GM12878 (cell line): ENCODE measurements around the gene CAPRIN2. TPM values are rescaled to one million over a fixed set of nuclear protein-coding genes. Genes with fewer than 3 reads are reported as not detected.

Source experiments
- ATAC-seq: fragments of 200-7000 bp; cut with Tn5 transposase; 3 replicates; pipeline ENCODE4 v1.9.1; 2020; ENCODE audit warnings: mild to moderate bottlenecking, moderate library complexity
- BruUV-seq: library from RNA; stranded (reverse); fragments of 400-500 nt; replicated peaks from 2 replicates; lab custom pipeline; 2021; lab: Mats Ljungman, UMichigan
- CTCF ChIA-PET: fragments of 300-600 bp; sonication (Branson Sonifier 250); formaldehyde crosslinking; extraction: SDS; loops from one replicate; lab custom pipeline; 2021; ENCODE audit warnings: inconsistent platforms; lab: Yijun Ruan, JAX
- POLR2A ChIA-PET: fragments of 350-600 bp; formaldehyde crosslinking; extraction: SDS; loops from one replicate; lab custom pipeline; 2021; ENCODE audit warnings: inconsistent platforms; lab: Charles Lee
- RAD21 ChIA-PET: fragments of 300-600 bp; sonication (Branson Sonifier 250); formaldehyde crosslinking; loops from one replicate; lab custom pipeline; 2023; ENCODE audit warnings: antibody characterized with exemption; ENCODE audit not compliant: unreplicated experiment; lab: Charles Lee
- SMC1A ChIA-PET: fragments of 300-600 bp; sonication (Branson Sonifier 250); formaldehyde crosslinking; loops from one replicate; lab custom pipeline; 2023; ENCODE audit not compliant: unreplicated experiment, uncharacterized antibody; lab: Charles Lee
- DNase-seq: peaks from one replicate; pipeline ENCODE4 v3.0.0-alpha.2; 2011; ENCODE audit warnings: low read depth, low spot score
- FAIRE-seq: peaks from 3 replicates; lab custom pipeline; 2011; peaks lifted over from hg19 to GRCh38; lab: Jason Lieb, UNC
- H2AFZ ChIP-seq: 2 replicates; pipeline ENCODE4 v1.6.0; 2011; ENCODE audit warnings: low read depth, low read length, control low read depth; ENCODE audit not compliant: control insufficient read depth
- H3K27ac ChIP-seq: 2 replicates; pipeline ENCODE4 v1.5.1; 2011; ENCODE audit warnings: control low read depth; ENCODE audit not compliant: control insufficient read depth, insufficient read depth
- H3K27me3 ChIP-seq, 2 experiments: replicated peaks in 1 of 2; 2 replicates each; pipeline versions ENCODE4 v1.6.0 to v1.6.1; 2011; ENCODE audit warnings: low read length in 1 of 2; ENCODE audit not compliant: control insufficient read depth in 2 of 2, insufficient read depth in 2 of 2
- H3K36me3 ChIP-seq, 2 experiments: 2 replicates each; pipeline ENCODE4 v1.5.1; 2011; ENCODE audit warnings: low read length in 1 of 2; ENCODE audit not compliant: control insufficient read depth in 2 of 2, insufficient read depth in 2 of 2
- H3K4me1 ChIP-seq: 2 replicates; pipeline ENCODE4 v1.6.1; 2011; ENCODE audit warnings: mild to moderate bottlenecking, low read length, moderate library complexity, mixed read lengths; ENCODE audit not compliant: control insufficient read depth, insufficient read depth
- H3K4me2 ChIP-seq: 2 replicates; pipeline ENCODE4 v1.6.0; 2011; ENCODE audit warnings: control low read depth; ENCODE audit not compliant: control insufficient read depth, insufficient read depth
- H3K4me3 ChIP-seq: fragments of 200-600 bp; sonication (generic); 2 replicates; pipeline ENCODE4 v1.5.1; 2016
- H3K79me2 ChIP-seq: 2 replicates; pipeline ENCODE4 v1.6.0; 2011; ENCODE audit warnings: low read length; ENCODE audit not compliant: control insufficient read depth, insufficient read depth
- H3K9ac ChIP-seq: 2 replicates; pipeline ENCODE4 v1.8.0; 2011; ENCODE audit warnings: low read length, control low read depth, mixed read lengths; ENCODE audit not compliant: control insufficient read depth, insufficient read depth
- H3K9me3 ChIP-seq: replicated peaks from 3 replicates; pipeline ENCODE4 v1.5.1; 2011; ENCODE audit warnings: mild to moderate bottlenecking, low read length; ENCODE audit not compliant: control insufficient read depth, insufficient read depth
- H4K20me1 ChIP-seq: 2 replicates; pipeline ENCODE4 v1.6.0; 2011; ENCODE audit not compliant: control insufficient read depth, insufficient read depth
- BCL11A ChIP-seq: IDR thresholded peaks from 2 replicates; pipeline ENCODE4 v1.6.1; 2011; ENCODE audit warnings: low read depth, low read length
- CEBPB ChIP-seq, 2 experiments: fragments of 150-350 bp in 1 of 2; IDR thresholded peaks; 2 replicates each; pipeline ENCODE4 v1.6.1; 2012 to 2014; ENCODE audit warnings: low read depth in 2 of 2, low read length in 2 of 2, borderline replicate concordance in 1 of 2, inconsistent platforms in 1 of 2
- CEBPZ ChIP-seq: fragments of 150-350 bp; IDR thresholded peaks from 2 replicates; pipeline ENCODE4 v1.6.1; 2016; ENCODE audit warnings: low read depth, low read length
- KDM1A ChIP-seq: fragments of 200-600 bp; sonication (generic); IDR thresholded peaks from 2 replicates; pipeline ENCODE4 v1.6.1; 2016; ENCODE audit warnings: borderline replicate concordance
- POLR2AphosphoS2 ChIP-seq: IDR thresholded peaks from 2 replicates; pipeline ENCODE4 v1.6.1; 2011; ENCODE audit warnings: low read depth, mild to moderate bottlenecking, low read length, improper control_type of control experiment, moderate library complexity
- POU2F2 ChIP-seq: IDR thresholded peaks from 3 replicates; pipeline ENCODE4 v1.6.1; 2011; ENCODE audit warnings: low read depth, mild to moderate bottlenecking, low read length, borderline replicate concordance
- RFX5 ChIP-seq: IDR thresholded peaks from 2 replicates; pipeline ENCODE4 v1.6.1; 2011; ENCODE audit warnings: low read depth, low read length, improper control_type of control experiment
- SPI1 ChIP-seq: IDR thresholded peaks from 2 replicates; pipeline ENCODE4 v1.6.1; 2011; ENCODE audit warnings: low read depth, mild to moderate bottlenecking, low read length, moderate library complexity, borderline replicate concordance; ENCODE audit not compliant: insufficient read depth
- SREBF1 ChIP-seq: IDR thresholded peaks from 2 replicates; pipeline ENCODE4 v1.6.1; 2012; ENCODE audit warnings: mild to moderate bottlenecking, low read length
- TCF7 ChIP-seq: IDR thresholded peaks from 2 replicates; pipeline ENCODE4 v1.6.1; 2014; ENCODE audit warnings: antibody characterized with exemption, borderline replicate concordance
- WGBS: methylation state at CpG from one replicate; pipeline ENCODE4 v1.1.6; 2016; ENCODE audit warnings: low lambda C conversion rate; ENCODE audit not compliant: insufficient replicate concordance, insufficient coverage; ENCODE audit errors: missing lambda C conversion rate; 5-methylcytosine and 5-hydroxymethylcytosine counted together
- in situ Hi-C: fragments of 300-500 bp; cut with MboI; formaldehyde crosslinking; loops from 9 replicates; pipeline ENCODE4 v1.14.3; 2018; ENCODE audit warnings: mixed read lengths
- intact Hi-C: fragments of 100-400 bp; cut with micrococcal nuclease; formaldehyde crosslinking; loops from one replicate; pipeline ENCODE4 v1.14.2; 2022; ENCODE audit not compliant: unreplicated experiment
- polyA plus RNA-seq, 11 experiments: library from polyadenylated mRNA; depleted of rRNA in 4 of 11; unstranded in 6 of 11; stranded (reverse) in 5 of 11; fragments of >200 nt; fragmentation: Nextera tagmentation in 4 of 11; fragmentation: Illumina TruSeq in 1 of 11; extraction: Ambion mirVana in 4 of 11; extraction: Trizol in 1 of 11; gene quantifications; 1 replicate in 1 of 11; 2 replicates in 10 of 11; pipeline versions ENCODE4 v1.2.1 to v1.2.3, GENCODE V29; 2011 to 2016; ENCODE audit warnings: inconsistent platforms in 2 of 11, missing spikeins in 2 of 11, low read depth in 1 of 11
- total RNA-seq, 4 experiments: library from RNA; depleted of rRNA in 3 of 4; stranded (reverse); fragments of >200 nt in 3 of 4; fragmentation: Illumina TruSeq in 1 of 4; extraction: Trizol in 1 of 4; gene quantifications; 2 replicates each; pipeline versions ENCODE4 v1.2.1 to v1.2.3, GENCODE V29; 2013 to 2021
- TF ChIP-seq, protein P1 (sequence below): IDR thresholded peaks from 2 replicates; pipeline ENCODE4 v1.6.1; 2012; ENCODE audit warnings: low read depth, low read length, improper control_type of control experiment

Gene CAPRIN2
- total and polyA plus RNA-seq, 10 of the 15 experiments (the other 5 are each of a cell fraction or from before 2014, with no cell fraction given), result 1.2 to 13.6 (median 8.2) TPM

GRCh38 chr12:30678221-30678620 lies 76.5 kb downstream of the CAPRIN2 start:
- TF ChIP-seq, protein P1, sequence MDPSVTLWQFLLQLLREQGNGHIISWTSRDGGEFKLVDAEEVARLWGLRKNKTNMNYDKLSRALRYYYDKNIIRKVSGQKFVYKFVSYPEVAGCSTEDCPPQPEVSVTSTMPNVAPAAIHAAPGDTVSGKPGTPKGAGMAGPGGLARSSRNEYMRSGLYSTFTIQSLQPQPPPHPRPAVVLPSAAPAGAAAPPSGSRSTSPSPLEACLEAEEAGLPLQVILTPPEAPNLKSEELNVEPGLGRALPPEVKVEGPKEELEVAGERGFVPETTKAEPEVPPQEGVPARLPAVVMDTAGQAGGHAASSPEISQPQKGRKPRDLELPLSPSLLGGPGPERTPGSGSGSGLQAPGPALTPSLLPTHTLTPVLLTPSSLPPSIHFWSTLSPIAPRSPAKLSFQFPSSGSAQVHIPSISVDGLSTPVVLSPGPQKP, result no peak
- TF ChIP-seq, all 136 proteins: peak for 0
- WGBS, result 97% methylated on average over 1 of the region's 1 CpG
- H3K4me3 ChIP-seq, result no peak overlapping the region
- no TSS peak for BruUV-seq
- ChIA-PET CTCF (interaction anchor here (0.6 to 1.3 kb wide), 2 partner anchors 12 to 129 kb away, joined by 3 read pairs; no protein-coding TSS in a partner anchor), RAD21 (no interaction called here), SMC1A (no interaction called here), POLR2A (no interaction called here)
- H3K36me3 ChIP-seq, result peaks cover 0 to 15% of the 10 kb centered on the region in 2 experiments; a peak in 1 of 4 replicates
- ATAC-seq (no peak), DNase-seq (no peak), FAIRE-seq (no peak)
- in situ Hi-C loops (no loop called here), intact Hi-C loops (no loop called here)
- no peak overlapping the region for H3K9ac ChIP-seq
- H3K4me1 ChIP-seq, result no peaks in the 10 kb centered on the region
- no peak overlapping the region for H2AFZ ChIP-seq
- H3K9me3 ChIP-seq, result no peaks in the 10 kb centered on the region
- no peaks in the 10 kb centered on the region for H4K20me1 ChIP-seq
- H3K4me2 ChIP-seq, result no peak overlapping the region
- H3K79me2 ChIP-seq, result no peaks in the 10 kb centered on the region
- H3K27ac ChIP-seq, result no peak overlapping the region
- no peaks in the 10 kb centered on the region for H3K27me3 ChIP-seq

DNA sequence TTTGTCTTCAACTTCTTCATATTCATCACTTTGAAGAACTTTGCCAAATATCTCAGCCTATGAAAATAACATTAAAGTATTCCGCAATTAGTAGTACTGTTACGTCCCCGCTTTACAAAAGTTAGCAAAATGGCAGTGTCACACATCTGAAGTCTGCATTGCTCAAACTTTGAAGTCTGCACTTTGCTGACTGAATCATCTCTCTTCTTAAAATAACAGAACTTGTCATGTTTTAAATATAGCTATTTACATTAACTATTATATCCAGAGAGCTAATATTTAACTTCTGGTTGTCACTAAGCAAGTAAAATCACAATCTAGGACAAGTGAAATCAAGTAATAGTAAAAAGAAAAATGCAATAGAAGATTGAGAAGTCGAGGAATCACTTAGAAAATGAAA lies 93.5 kb downstream of the CAPRIN2 start:
- H3K4me3 ChIP-seq, result no peak overlapping the region
- TF ChIP-seq CEBPB (IDR thresholded peaks at IDR 0.05; ENCODE audit: borderline replicate concordance in 1 of 2, low read depth in 2 of 2, low read length in 2 of 2) (no peak), RFX5 (no peak), POU2F2 (no peak), SPI1 (no peak), TCF7 (no peak), CEBPZ (no peak), POLR2AphosphoS2 (no peak), BCL11A (no peak), SREBF1 (no peak), KDM1A (no peak)
- H3K27ac ChIP-seq, result no peak overlapping the region
- no peak overlapping the region for H3K4me2 ChIP-seq
- no peaks in the 10 kb centered on the region for H3K9me3 ChIP-seq
- H3K9ac ChIP-seq, result no peak overlapping the region
- no peaks in the 10 kb centered on the region for H3K27me3 ChIP-seq
- H4K20me1 ChIP-seq, result no peaks in the 10 kb centered on the region
- RAD21 ChIA-PET, result no interaction called here
- intact Hi-C loops (no loop called here), in situ Hi-C loops (no loop called here)
- H2AFZ ChIP-seq, result no peak overlapping the region
- CTCF ChIA-PET, result interaction anchor here (0.7 to 2.0 kb wide), 2 partner anchors 11 to 44 kb away, joined by 3 to 9 read pairs; no protein-coding TSS in a partner anchor
- H3K79me2 ChIP-seq, result no peaks in the 10 kb centered on the region
- POLR2A ChIA-PET, result no interaction called here
- WGBS, result 89% methylated on average over 4 of the region's 4 CpGs
- BruUV-seq, result no TSS peak
- no peaks in the 10 kb centered on the region for H3K4me1 ChIP-seq
- FAIRE-seq, result no peak
- no peak for ATAC-seq
- SMC1A ChIA-PET, result interaction anchor here (0.6 to 2.0 kb wide), 3 partner anchors 10 to 29 kb away, joined by 3 to 8 read pairs (median 4); no protein-coding TSS in a partner anchor
- DNase-seq, result no peak
- peaks cover 0 to 15% of the 10 kb centered on the region in 2 experiments; a peak in 2 of 4 replicates for H3K36me3 ChIP-seq
